ENCODE results near the gene IL20RB. TPM values are rescaled to one million over a fixed set of nuclear protein-coding genes. Genes with fewer than 3 reads are reported as not detected.
"Not testable (repeated sequence)": the region's sequence is repeated elsewhere in the genome, so short reads cannot be mapped to it uniquely, and the experiment has no call there.

Gene IL20RB
- total RNA-seq, 1 experiment from 2014 or later, result 3.6 TPM

GRCh38 chr3:136982520-136983138 lies 24.8 kb downstream of the IL20RB start:
- Histone ChIP-seq H3K36me3 (no peaks in the 10 kb centered on the region), H3K4me1 (replicated peaks) (no peaks in the 10 kb centered on the region), H3K27me3 (replicated peaks) (no peaks in the 10 kb centered on the region), H3K9me3 (replicated peaks) (no peaks in the 10 kb centered on the region), H3K4me3 (no peak overlapping the region), H3K27ac (no peak overlapping the region)
- DNase-seq (ENCODE audit: low read depth in 1 of 2, low spot score in 2 of 2), result no peak

GRCh38 chr3:136984837-136985236 lies 27.1 kb downstream of the IL20RB start:
- no peak for DNase-seq (ENCODE audit: low read depth in 1 of 2, low spot score in 2 of 2)
- H3K27ac ChIP-seq, result no peak overlapping the region
- H3K9me3 ChIP-seq (replicated peaks), result no peaks in the 10 kb centered on the region
- H3K4me1 ChIP-seq (replicated peaks), result no peaks in the 10 kb centered on the region
- no peaks in the 10 kb centered on the region for H3K36me3 ChIP-seq
- no peak overlapping the region for H3K4me3 ChIP-seq
- H3K27me3 ChIP-seq (replicated peaks), result no peaks in the 10 kb centered on the region

GRCh38 chr3:136987398-136987980 lies 29.7 kb downstream of the IL20RB start:
- not testable (repeated sequence) for H3K27ac ChIP-seq; H3K4me3 ChIP-seq; DNase-seq (ENCODE audit: low read depth in 1 of 2, low spot score in 2 of 2); H3K36me3 ChIP-seq; H3K27me3 ChIP-seq (replicated peaks); H3K4me1 ChIP-seq (replicated peaks); H3K9me3 ChIP-seq (replicated peaks)

GRCh38 chr3:136988651-136989050 lies 30.9 kb downstream of the IL20RB start:
- Histone ChIP-seq H3K9me3 (replicated peaks) (no peaks in the 10 kb centered on the region), H3K36me3 (no peaks in the 10 kb centered on the region), H3K27me3 (replicated peaks) (no peaks in the 10 kb centered on the region), H3K4me1 (replicated peaks) (no peaks in the 10 kb centered on the region), H3K27ac (no peak overlapping the region), H3K4me3 (no peak overlapping the region)
- no peak for DNase-seq (ENCODE audit: low read depth in 1 of 2, low spot score in 2 of 2)

GRCh38 chr3:136989781-136990524 lies 32.2 kb downstream of the IL20RB start:
- Histone ChIP-seq H3K36me3 (no peaks in the 10 kb centered on the region), H3K4me3 (no peak overlapping the region), H3K4me1 (replicated peaks) (no peaks in the 10 kb centered on the region), H3K27ac (no peak overlapping the region), H3K9me3 (replicated peaks) (no peaks in the 10 kb centered on the region), H3K27me3 (replicated peaks) (no peaks in the 10 kb centered on the region)
- DNase-seq (ENCODE audit: low read depth in 1 of 2, low spot score in 2 of 2), result no peak

GRCh38 chr3:136990826-136991225 lies 33.0 kb downstream of the IL20RB start:
- DNase-seq (ENCODE audit: low read depth in 1 of 2, low spot score in 2 of 2), result no peak

GRCh38 chr3:136992115-136992514 lies 34.3 kb downstream of the IL20RB start:
- Histone ChIP-seq H3K36me3 (no peaks in the 10 kb centered on the region), H3K4me3 (no peak overlapping the region), H3K27ac (no peak overlapping the region), H3K9me3 (replicated peaks) (no peaks in the 10 kb centered on the region), H3K4me1 (replicated peaks) (no peaks in the 10 kb centered on the region), H3K27me3 (replicated peaks) (no peaks in the 10 kb centered on the region)
- DNase-seq (ENCODE audit: low read depth in 1 of 2, low spot score in 2 of 2), result no peak

More at GRCh38 chr3:136990826-136991225, 33.0 kb downstream of the IL20RB start:
- Histone ChIP-seq H3K27me3 (replicated peaks) (no peaks in the 10 kb centered on the region), H3K4me3 (no peak overlapping the region), H3K36me3 (no peaks in the 10 kb centered on the region), H3K27ac (no peak overlapping the region), H3K9me3 (replicated peaks) (no peaks in the 10 kb centered on the region), H3K4me1 (replicated peaks) (no peaks in the 10 kb centered on the region)

GRCh38 chr3:136994772-136995516 lies 37.2 kb downstream of the IL20RB start:
- Histone ChIP-seq H3K27ac (no peak overlapping the region), H3K9me3 (replicated peaks) (no peaks in the 10 kb centered on the region), H3K4me3 (no peak overlapping the region), H3K36me3 (no peaks in the 10 kb centered on the region), H3K4me1 (replicated peaks) (no peaks in the 10 kb centered on the region), H3K27me3 (replicated peaks) (no peaks in the 10 kb centered on the region)
- DNase-seq (ENCODE audit: low read depth in 1 of 2, low spot score in 2 of 2), result no peak

GRCh38 chr3:136995652-136996051 lies 37.9 kb downstream of the IL20RB start:
- Histone ChIP-seq H3K4me1 (replicated peaks) (no peaks in the 10 kb centered on the region), H3K9me3 (replicated peaks) (no peaks in the 10 kb centered on the region), H3K27ac (no peak overlapping the region), H3K4me3 (no peak overlapping the region), H3K36me3 (no peaks in the 10 kb centered on the region), H3K27me3 (replicated peaks) (no peaks in the 10 kb centered on the region)
- no peak for DNase-seq (ENCODE audit: low read depth in 1 of 2, low spot score in 2 of 2)

GRCh38 chr3:137000039-137000438 lies 42.3 kb downstream of the IL20RB start:
- no peak overlapping the region for H3K27ac ChIP-seq
- H3K4me1 ChIP-seq (replicated peaks), result no peaks in the 10 kb centered on the region
- no peaks in the 10 kb centered on the region for H3K9me3 ChIP-seq (replicated peaks)
- H3K36me3 ChIP-seq, result no peaks in the 10 kb centered on the region
- H3K4me3 ChIP-seq, result no peak overlapping the region
- no peak for DNase-seq (ENCODE audit: low read depth in 1 of 2, low spot score in 2 of 2)
- no peaks in the 10 kb centered on the region for H3K27me3 ChIP-seq (replicated peaks)

- not testable (repeated sequence) for H3K9me3 ChIP-seq (replicated peaks); H3K4me1 ChIP-seq (replicated peaks); H3K4me3 ChIP-seq; H3K27me3 ChIP-seq (replicated peaks); H3K36me3 ChIP-seq; H3K27ac ChIP-seq; DNase-seq (ENCODE audit: low read depth in 1 of 2, low spot score in 2 of 2)
Observed at GRCh38 chr3:137007376-137007775, 49.6 kb downstream of the IL20RB start.

- H3K36me3 ChIP-seq, result no peaks in the 10 kb centered on the region
- H3K27me3 ChIP-seq (replicated peaks), result no peaks in the 10 kb centered on the region
- no peaks in the 10 kb centered on the region; the same call in 1 of the 2 replicates for H3K9me3 ChIP-seq (replicated peaks)
- no peak overlapping the region for H3K27ac ChIP-seq
- peaks cover 11% of the 10 kb centered on the region for H3K4me1 ChIP-seq (replicated peaks)
- DNase-seq (ENCODE audit: low read depth in 1 of 2, low spot score in 2 of 2), result no peak
- no peak overlapping the region for H3K4me3 ChIP-seq
Observed at GRCh38 chr3:137008131-137008530, 50.3 kb downstream of the IL20RB start.

GRCh38 chr3:137008976-137009375 lies 51.2 kb downstream of the IL20RB start:
- Histone ChIP-seq H3K4me3 (no peak overlapping the region), H3K4me1 (replicated peaks) (peaks cover 15% of the 10 kb centered on the region), H3K9me3 (replicated peaks) (no peaks in the 10 kb centered on the region; the same call in 1 of the 2 replicates), H3K27ac (no peak overlapping the region), H3K36me3 (no peaks in the 10 kb centered on the region), H3K27me3 (replicated peaks) (no peaks in the 10 kb centered on the region)
- DNase-seq (ENCODE audit: low read depth in 1 of 2, low spot score in 2 of 2), result no peak

- Histone ChIP-seq H3K4me1 (replicated peaks) (peaks cover 21% of the 10 kb centered on the region), H3K9me3 (replicated peaks) (no peaks in the 10 kb centered on the region; the same call in 1 of the 2 replicates), H3K27me3 (replicated peaks) (no peaks in the 10 kb centered on the region), H3K4me3 (no peak overlapping the region), H3K27ac (no peak overlapping the region), H3K36me3 (no peaks in the 10 kb centered on the region)
- DNase-seq (ENCODE audit: low read depth in 1 of 2, low spot score in 2 of 2), result no peak
Observed at GRCh38 chr3:137010137-137010536, 52.4 kb downstream of the IL20RB start.
